HepG2 (cell line): ENCODE measurements around the gene HNRNPH2. TPM values are rescaled to one million over a fixed set of nuclear protein-coding genes. Genes with fewer than 3 reads are reported as not detected.
A peak's percentile ranks its signal among the peaks of the same experiment; 100 is the strongest.

Experiments
- FOXP1 ChIP-seq, 2 experiments: fragments of 450-650 bp in 1 of 2; IDR thresholded peaks; 2 replicates each; pipeline ENCODE4 v1.6.1; 2017 to 2018; ENCODE audit warnings: antibody characterized with exemption in 1 of 2
- KLF16 ChIP-seq, 2 experiments: sonication (generic) in 1 of 2; formaldehyde crosslinking in 1 of 2; IDR thresholded peaks; 2 replicates each; pipeline versions ENCODE4 v1.6.1 to v1.8.0; 2016 to 2023; ENCODE audit warnings: missing genetic modification reagents in 2 of 2, missing compliant biosample characterization in 1 of 2
- NR1H2 ChIP-seq: sonication (generic); formaldehyde crosslinking; IDR thresholded peaks from 2 replicates; pipeline ENCODE4 v1.8.1; 2022; ENCODE audit warnings: low read depth, missing genetic modification reagents, borderline replicate concordance
- PPARG ChIP-seq: conservative IDR thresholded peaks from 2 replicates; pipeline ENCODE4 v1.6.1; 2016; ENCODE audit warnings: missing biosample characterization, missing genetic modification reagents
- RAD21 ChIP-seq: fragments of 450-650 bp; formaldehyde crosslinking; IDR thresholded peaks from 2 replicates; pipeline ENCODE4 v1.5.0; 2020; ENCODE audit warnings: mild to moderate bottlenecking
- RNF2 ChIP-seq: fragments of 450-650 bp; conservative IDR thresholded peaks from 2 replicates; pipeline ENCODE4 v1.6.1; 2016; ENCODE audit warnings: low read depth
- SIN3A ChIP-seq: IDR thresholded peaks from 2 replicates; pipeline ENCODE4 v1.6.1; 2011; ENCODE audit warnings: low read depth, mild to moderate bottlenecking, control low read depth, low read length, borderline replicate concordance
- ZFP36L2 ChIP-seq: sonication (generic); formaldehyde crosslinking; IDR thresholded peaks from 2 replicates; pipeline ENCODE4 v1.4.0; 2020; ENCODE audit warnings: missing genetic modification reagents
- ZNF274 ChIP-seq: sonication (generic); formaldehyde crosslinking; IDR thresholded peaks from 2 replicates; pipeline ENCODE4 v1.5.1; 2020; ENCODE audit warnings: mild to moderate bottlenecking, missing genetic modification reagents
- ZNF710 ChIP-seq: sonication (generic); formaldehyde crosslinking; IDR thresholded peaks from 2 replicates; pipeline ENCODE4 v1.5.0; 2020; ENCODE audit warnings: mild to moderate bottlenecking, missing genetic modification reagents, borderline replicate concordance
- ZNF747 ChIP-seq: sonication (generic); formaldehyde crosslinking; IDR thresholded peaks from 2 replicates; pipeline ENCODE4 v1.8.1; 2023; ENCODE audit warnings: missing genetic modification reagents, mild to moderate bottlenecking, borderline replicate concordance
- ZNF816 ChIP-seq: sonication (generic); formaldehyde crosslinking; IDR thresholded peaks from 2 replicates; pipeline ENCODE4 v1.8.0; 2022; ENCODE audit warnings: missing genetic modification reagents, mild to moderate bottlenecking, borderline replicate concordance
- ZNF879 ChIP-seq: sonication (generic); formaldehyde crosslinking; IDR thresholded peaks from 2 replicates; pipeline ENCODE4 v1.8.1; 2023; ENCODE audit warnings: missing genetic modification reagents
- polyA plus RNA-seq, 8 experiments: library from polyadenylated mRNA; depleted of rRNA in 3 of 8; stranded (reverse) in 7 of 8; unstranded in 1 of 8; fragments of >200 nt; fragmentation: Illumina TruSeq in 4 of 8; extraction: Trizol in 4 of 8; gene quantifications; 2 replicates each; pipeline versions ENCODE4 v1.2.1 to v1.2.3, GENCODE V29; 2011 to 2016; ENCODE audit warnings: low read depth in 4 of 8, missing spikeins in 1 of 8, mixed read lengths in 1 of 8; ENCODE audit not compliant: insufficient read depth in 1 of 8
- total RNA-seq, 5 experiments: library from RNA; depleted of rRNA; stranded (reverse); fragments of >200 nt; fragmentation: Illumina TruSeq; extraction: Trizol; gene quantifications; 2 replicates each; pipeline ENCODE4 v1.2.3, GENCODE V29; 2016; ENCODE audit warnings: low read depth in 1 of 5
- TF ChIP-seq, protein P1 (sequence below), 2 experiments: fragments of 450-650 bp in 1 of 2; sonication (generic) in 1 of 2; formaldehyde crosslinking in 1 of 2; IDR thresholded peaks; 2 replicates each; pipeline versions ENCODE4 v1.6.1 to v1.8.0; 2016 to 2022; ENCODE audit warnings: antibody characterized with exemption in 1 of 2, mild to moderate bottlenecking in 1 of 2, missing genetic modification reagents in 1 of 2

HNRNPH2 gene
- total and polyA plus RNA-seq, 2 of the 13 experiments (the other 11 are each of a cell fraction or from before 2014, with no cell fraction given): 23.8 to 56.9 TPM

DNA sequence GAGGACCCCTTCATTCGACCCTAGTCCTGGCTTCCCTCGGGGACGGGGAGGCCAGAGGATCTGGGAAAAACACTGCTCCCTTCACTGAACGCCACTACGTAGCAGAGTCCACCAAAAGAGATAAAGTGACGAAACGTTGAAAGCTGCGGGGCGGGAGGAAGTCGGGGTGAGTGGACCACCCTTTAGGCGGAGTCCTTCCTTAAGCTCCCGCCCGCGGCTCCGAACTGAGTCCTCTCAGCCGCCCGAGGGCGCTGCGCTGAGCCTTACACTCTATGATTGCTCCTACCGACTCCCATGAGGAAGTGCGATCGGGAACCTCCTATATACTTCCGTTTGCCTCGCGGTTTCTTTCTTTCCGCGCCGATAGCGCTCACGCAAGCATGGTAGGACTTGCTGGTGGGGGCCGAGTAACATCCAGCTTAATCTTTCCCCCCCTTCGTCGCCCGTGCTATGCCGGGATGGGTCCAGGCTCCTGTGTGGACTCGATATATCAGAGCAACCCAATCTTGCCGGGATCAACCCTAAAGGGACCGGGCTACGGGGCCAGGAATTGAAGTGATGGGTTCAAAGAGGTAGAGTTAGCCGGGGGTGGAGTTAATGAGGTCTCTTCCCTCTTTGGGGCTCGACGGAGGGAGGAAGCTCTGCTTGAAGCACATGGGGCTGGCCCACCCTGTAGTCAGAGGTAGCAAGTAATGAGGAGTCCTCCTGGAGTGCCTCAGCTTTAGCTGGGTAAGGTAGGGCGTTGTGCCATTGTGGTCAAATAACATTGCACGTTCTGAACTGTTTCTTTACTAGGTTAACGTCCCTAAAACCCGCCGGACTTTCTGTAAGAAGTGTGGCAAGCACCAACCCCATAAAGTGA is 17.1 kb upstream of the HNRNPH2 start, which contains the start of gene RPL36A (continued):
- TF ChIP-seq, protein P1, sequence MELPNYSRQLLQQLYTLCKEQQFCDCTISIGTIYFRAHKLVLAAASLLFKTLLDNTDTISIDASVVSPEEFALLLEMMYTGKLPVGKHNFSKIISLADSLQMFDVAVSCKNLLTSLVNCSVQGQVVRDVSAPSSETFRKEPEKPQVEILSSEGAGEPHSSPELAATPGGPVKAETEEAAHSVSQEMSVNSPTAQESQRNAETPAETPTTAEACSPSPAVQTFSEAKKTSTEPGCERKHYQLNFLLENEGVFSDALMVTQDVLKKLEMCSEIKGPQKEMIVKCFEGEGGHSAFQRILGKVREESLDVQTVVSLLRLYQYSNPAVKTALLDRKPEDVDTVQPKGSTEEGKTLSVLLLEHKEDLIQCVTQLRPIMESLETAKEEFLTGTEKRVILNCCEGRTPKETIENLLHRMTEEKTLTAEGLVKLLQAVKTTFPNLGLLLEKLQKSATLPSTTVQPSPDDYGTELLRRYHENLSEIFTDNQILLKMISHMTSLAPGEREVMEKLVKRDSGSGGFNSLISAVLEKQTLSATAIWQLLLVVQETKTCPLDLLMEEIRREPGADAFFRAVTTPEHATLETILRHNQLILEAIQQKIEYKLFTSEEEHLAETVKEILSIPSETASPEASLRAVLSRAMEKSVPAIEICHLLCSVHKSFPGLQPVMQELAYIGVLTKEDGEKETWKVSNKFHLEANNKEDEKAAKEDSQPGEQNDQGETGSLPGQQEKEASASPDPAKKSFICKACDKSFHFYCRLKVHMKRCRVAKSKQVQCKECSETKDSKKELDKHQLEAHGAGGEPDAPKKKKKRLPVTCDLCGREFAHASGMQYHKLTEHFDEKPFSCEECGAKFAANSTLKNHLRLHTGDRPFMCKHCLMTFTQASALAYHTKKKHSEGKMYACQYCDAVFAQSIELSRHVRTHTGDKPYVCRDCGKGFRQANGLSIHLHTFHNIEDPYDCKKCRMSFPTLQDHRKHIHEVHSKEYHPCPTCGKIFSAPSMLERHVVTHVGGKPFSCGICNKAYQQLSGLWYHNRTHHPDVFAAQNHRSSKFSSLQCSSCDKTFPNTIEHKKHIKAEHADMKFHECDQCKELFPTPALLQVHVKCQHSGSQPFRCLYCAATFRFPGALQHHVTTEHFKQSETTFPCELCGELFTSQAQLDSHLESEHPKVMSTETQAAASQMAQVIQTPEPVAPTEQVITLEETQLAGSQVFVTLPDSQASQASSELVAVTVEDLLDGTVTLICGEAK (IDR thresholded peaks at IDR 0.05): no peak
- TF ChIP-seq, protein P1 (CRISPR knock-in tag; IDR thresholded peaks at IDR 0.05): no peak
- 0 out of 2 replicates have a peak, but pooled peaks have one; percentile 19 for TF ChIP-seq ZNF274 (CRISPR knock-in tag)
- no peak for TF ChIP-seq ZNF816 (CRISPR knock-in tag)
- TF ChIP-seq KLF16 (CRISPR knock-in tag; IDR thresholded peaks at IDR 0.05): peak in 1 of 2 experiments; percentile 67; a peak in 1 of 4 replicates
- no peak for TF ChIP-seq ZFP36L2
- no peak for TF ChIP-seq FOXP1 (IDR thresholded peaks at IDR 0.05)
- TF ChIP-seq FOXP1 (CRISPR knock-in tag; IDR thresholded peaks at IDR 0.05): no peak
- no peak for TF ChIP-seq PPARG (CRISPR knock-in tag)
- no peak for TF ChIP-seq ZNF710
- no peak for TF ChIP-seq NR1H2 (CRISPR knock-in tag)
- TF ChIP-seq RNF2: no peak
- no peak for TF ChIP-seq ZNF747 (CRISPR knock-in tag)
- TF ChIP-seq RAD21 (CRISPR knock-in tag): no peak
- no peak for TF ChIP-seq SIN3A
- no peak for TF ChIP-seq ZNF879
